OCI-LY7 (cell line): Measurements from ENCODE around the gene GNLY.

Experiments used
- CTCF ChIP-seq: fragments of 200-600 bp; sonication (generic); conservative IDR thresholded peaks from 2 replicates; pipeline ENCODE4 v1.5.1; 2014; ENCODE audit warnings: mild to moderate bottlenecking, antibody characterized with exemption, low read length, moderate library complexity, mixed read lengths
- EZH2phosphoT487 ChIP-seq: fragments of 200-600 bp; sonication (generic); IDR thresholded peaks from 2 replicates; pipeline ENCODE4 v1.6.1; 2018; ENCODE audit warnings: low read depth, borderline replicate concordance, mild to moderate bottlenecking, mixed run types, antibody characterized with exemption, low read length, moderate library complexity, mixed read lengths

- TF ChIP-seq CTCF (no peak), EZH2phosphoT487 (no peak)
Observed at GRCh38 chr2:85734015-85734414, 39.9 kb downstream of the GNLY start.
